T-helper 17 cell (primary cell): ENCODE data around the gene BAD. TPM values are rescaled to one million over a fixed set of nuclear protein-coding genes. Genes with fewer than 3 reads are reported as not detected.
A peak's percentile ranks its signal among the peaks of the same experiment; 100 is the strongest.
"Not testable (repeated sequence)": the region's sequence is repeated elsewhere in the genome, so short reads cannot be mapped to it uniquely, and the experiment has no call there.

ENCODE experiments used
- ATAC-seq: fragments of 150-1000 bp; cut with Tn5 transposase; 2 replicates; pipeline ENCODE4 v1.10.0; 2021; ENCODE audit warnings: mild to moderate bottlenecking, moderate library complexity
- DNase-seq, 3 donors: peaks; one replicate each; pipeline versions ENCODE4 v3.0.0 to v3.0.0-alpha.2; 2020 to 2021
- H3K9me3 ChIP-seq: one replicate; pipeline ENCODE4 v1.7.0; 2013; ENCODE audit warnings: low read length, mild to moderate bottlenecking; ENCODE audit not compliant: control insufficient read depth, poor library complexity, severe bottlenecking
- H3K27ac Mint-ChIP-seq: one replicate; pipeline ENCODE4 v1.8.0; 2022; ENCODE audit warnings: mild to moderate bottlenecking, moderate library complexity, mixed read lengths
- H3K27me3 Mint-ChIP-seq: one replicate; pipeline ENCODE4 v1.8.0; 2022; ENCODE audit warnings: mixed read lengths
- H3K36me3 Mint-ChIP-seq: one replicate; pipeline ENCODE4 v1.8.0; 2022; ENCODE audit warnings: low read depth, mixed read lengths
- H3K4me1 Mint-ChIP-seq: one replicate; pipeline ENCODE4 v1.8.0; 2022; ENCODE audit warnings: mild to moderate bottlenecking, mixed read lengths
- H3K4me3 Mint-ChIP-seq: one replicate; pipeline ENCODE4 v1.8.0; 2022; ENCODE audit warnings: mild to moderate bottlenecking, moderate library complexity, mixed read lengths
- total RNA-seq, 4 donors: library from RNA in 2 of 4; stranded (reverse) in 2 of 4; gene quantifications; one replicate each; pipeline ENCODE4 v1.2.3 and lab custom pipeline; 2022 to 2026

BAD gene
- total RNA-seq, 2 donors from 2014 or later = 46.3 to 47.0 TPM

DNA sequence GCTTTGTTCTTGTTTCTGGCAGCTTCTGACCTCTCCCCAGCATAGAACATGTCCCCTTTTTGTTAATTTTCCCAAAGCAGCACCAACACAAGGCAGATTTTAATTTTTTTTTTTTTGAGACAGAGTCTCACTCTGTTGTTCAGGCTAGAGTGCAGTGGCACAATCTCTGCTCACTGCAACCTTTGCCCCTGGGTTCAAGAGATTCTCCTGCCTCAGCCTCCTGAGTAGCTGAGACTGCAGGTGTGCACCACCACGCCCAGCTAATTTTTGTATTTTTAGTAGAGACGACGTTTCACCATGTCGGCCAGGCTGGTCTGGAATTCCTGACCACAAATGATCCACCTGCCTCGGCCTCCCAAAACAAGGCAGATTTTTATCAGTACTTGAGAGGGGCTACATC is 23.3 kb upstream of the BAD start:
- peak overlapping the region; percentile 56 for H3K27ac Mint-ChIP-seq
- not testable (repeated sequence) for H3K36me3 Mint-ChIP-seq, H3K27me3 Mint-ChIP-seq, ATAC-seq, DNase-seq, H3K9me3 ChIP-seq
- peaks cover 28% of the 10 kb centered on the region for H3K4me1 Mint-ChIP-seq
- peak overlapping the region; percentile 97 for H3K4me3 Mint-ChIP-seq

DNA sequence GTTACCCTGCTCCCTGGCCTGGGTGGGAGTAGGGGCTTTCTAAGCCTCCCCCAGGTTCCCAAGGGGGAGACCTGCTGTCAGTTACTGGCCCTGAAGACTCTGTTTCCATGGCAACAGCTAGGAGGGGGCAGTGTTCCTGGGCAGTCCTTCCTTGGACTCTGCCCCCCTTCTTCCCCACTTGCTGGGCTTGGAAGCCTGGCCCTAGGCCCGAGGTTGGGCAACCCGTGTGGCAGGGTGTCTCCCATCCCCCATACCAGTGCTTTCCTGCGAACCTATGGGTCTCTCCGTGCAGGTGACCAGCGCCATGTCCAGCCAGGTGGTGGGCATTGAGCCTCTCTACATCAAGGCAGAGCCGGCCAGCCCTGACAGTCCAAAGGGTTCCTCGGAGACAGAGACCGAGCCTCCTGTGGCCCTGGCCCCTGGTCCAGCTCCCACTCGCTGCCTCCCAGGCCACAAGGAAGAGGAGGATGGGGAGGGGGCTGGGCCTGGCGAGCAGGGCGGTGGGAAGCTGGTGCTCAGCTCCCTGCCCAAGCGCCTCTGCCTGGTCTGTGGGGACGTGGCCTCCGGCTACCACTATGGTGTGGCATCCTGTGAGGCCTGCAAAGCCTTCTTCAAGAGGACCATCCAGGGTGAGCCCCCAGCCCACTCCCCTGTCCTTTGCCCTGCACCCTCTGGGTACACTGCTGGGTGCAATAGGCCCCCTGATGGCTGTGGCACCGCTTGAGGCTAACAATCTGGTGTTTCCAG is 22.6 kb upstream of the BAD start:
- DNase-seq (no peak), ATAC-seq (no peak)
- H3K4me3 Mint-ChIP-seq = peak overlapping the region; percentile 97
- H3K36me3 Mint-ChIP-seq = no peaks in the 10 kb centered on the region
- peaks cover 23% of the 10 kb centered on the region for H3K4me1 Mint-ChIP-seq
- H3K27ac Mint-ChIP-seq = peak overlapping the region; percentile 90
- H3K9me3 ChIP-seq = no peaks in the 10 kb centered on the region
- H3K27me3 Mint-ChIP-seq = no peaks in the 10 kb centered on the region

DNA sequence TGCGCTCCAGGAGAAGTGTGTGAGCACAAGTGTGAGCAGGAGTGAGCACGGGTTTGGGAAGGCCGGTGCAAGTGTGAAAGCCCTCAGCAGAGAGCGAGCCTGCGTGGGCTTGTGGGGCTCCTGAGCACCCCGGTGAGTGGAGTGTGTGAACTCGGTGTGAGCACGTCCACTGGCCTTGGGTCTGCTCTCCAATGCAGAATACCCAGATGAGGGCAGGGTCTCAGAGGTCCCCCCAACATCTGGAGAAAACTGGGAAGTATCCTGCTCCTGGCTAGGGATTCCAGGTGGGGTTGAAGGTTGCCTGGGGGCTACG is 22.1 kb upstream of the BAD start:
- H3K9me3 ChIP-seq = no peaks in the 10 kb centered on the region
- Mint-ChIP-seq H3K36me3 (no peaks in the 10 kb centered on the region), H3K4me1 (peaks cover 23% of the 10 kb centered on the region), H3K27me3 (no peaks in the 10 kb centered on the region), H3K4me3 (peak overlapping the region; percentile 97), H3K27ac (peak overlapping the region; percentile 90)
- DNase-seq (no peak), ATAC-seq (no peak)

DNA sequence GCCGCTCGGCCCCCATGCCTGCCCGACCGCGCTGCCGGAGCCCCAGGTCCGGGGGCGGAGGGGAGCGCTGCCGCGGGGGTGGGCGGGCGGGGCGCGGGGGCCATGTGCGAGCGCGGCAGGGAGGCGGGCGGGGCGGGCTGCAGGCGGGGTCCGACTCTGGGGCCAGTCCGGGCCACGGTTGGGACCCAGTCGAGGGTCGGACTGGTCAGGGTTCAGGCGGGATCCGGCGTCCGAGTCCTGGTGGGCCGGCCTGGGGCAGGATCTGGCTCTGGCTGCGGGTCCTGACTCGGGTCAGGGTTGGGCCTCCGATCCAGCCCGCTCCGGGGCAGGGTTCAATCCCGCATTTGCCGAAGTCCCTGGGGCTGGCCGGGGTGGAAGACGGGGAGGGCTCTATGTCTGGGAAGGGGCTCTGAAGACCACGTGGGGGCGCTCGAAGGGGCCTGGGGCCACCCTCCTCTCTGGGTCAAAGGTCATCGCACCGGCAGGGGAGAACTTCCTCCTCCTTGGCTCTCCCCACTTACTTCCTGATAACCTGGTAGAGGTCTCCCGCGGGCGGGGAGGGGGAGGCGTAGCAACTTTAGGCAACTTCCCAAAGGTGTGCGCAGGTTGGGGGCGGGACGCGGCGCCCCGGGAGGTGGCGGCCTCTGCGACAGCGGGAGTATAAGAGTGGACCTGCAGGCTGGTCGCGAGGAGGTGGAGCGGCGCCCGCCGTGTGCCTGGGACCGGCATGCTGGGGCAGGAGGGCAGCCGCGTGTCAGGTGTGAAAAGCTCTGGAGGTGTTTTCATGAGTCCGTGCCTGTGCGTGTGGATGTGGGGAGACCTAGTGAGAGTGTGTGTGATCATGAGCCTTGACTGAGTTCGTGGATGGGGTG is 21.5 kb upstream of the BAD start:
- DNase-seq (peak; percentile 47 to 67 (median 57)), ATAC-seq (peak; percentile 10)
- Mint-ChIP-seq H3K27me3 (peaks cover under 1% of the 10 kb centered on the region), H3K4me3 (peak overlapping the region; percentile 97), H3K36me3 (no peaks in the 10 kb centered on the region), H3K27ac (peak overlapping the region; percentile 90), H3K4me1 (peaks cover 25% of the 10 kb centered on the region)
- no peaks in the 10 kb centered on the region for H3K9me3 ChIP-seq

DNA sequence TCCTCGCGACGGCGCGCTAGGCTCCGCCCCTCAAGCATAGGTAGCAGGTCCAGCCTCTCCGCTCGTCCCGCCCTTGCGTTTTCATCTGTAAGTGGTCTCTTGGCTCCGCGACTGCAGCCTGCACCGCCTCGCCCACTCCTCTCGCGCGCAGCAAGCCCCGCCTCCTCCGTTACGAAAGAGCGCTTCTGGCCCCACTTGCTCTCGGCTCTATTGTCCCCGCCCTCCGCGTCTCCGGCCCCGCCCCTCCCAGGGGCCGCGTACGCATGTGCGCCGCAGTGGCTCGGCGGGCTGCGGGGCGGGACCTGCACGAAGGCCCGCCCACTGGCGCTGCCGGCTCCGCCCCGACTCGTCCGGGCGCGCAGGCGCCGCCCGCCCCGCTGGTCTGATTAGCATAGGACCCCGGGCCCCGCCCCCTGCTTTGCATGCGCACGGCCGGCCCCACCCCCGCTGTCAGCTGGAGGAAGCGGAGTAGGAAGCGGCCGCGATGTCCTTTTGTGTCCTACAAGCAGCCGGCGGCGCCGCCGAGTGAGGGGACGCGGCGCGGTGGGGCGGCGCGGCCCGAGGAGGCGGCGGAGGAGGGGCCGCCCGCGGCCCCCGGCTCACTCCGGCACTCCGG is 20.7 kb upstream of the BAD start, which contains the start of gene ESRRA:
ESRRA (plus strand) TSS at position 450 of the 616 bp plus-strand sequence. CDS start 1,656 bp downstream, outside the sequence.
- H3K4me1 Mint-ChIP-seq = peaks cover 30% of the 10 kb centered on the region
- H3K4me3 Mint-ChIP-seq = peak within 1 kb of the TSS; percentile 97
- peak within 1 kb of the TSS; percentile 94 for H3K27ac Mint-ChIP-seq
- H3K36me3 Mint-ChIP-seq = no peaks in the 10 kb centered on the region
- H3K9me3 ChIP-seq = no peaks in the 10 kb centered on the region
- H3K27me3 Mint-ChIP-seq = peaks cover 8% of the 10 kb centered on the region
- DNase-seq (peak; percentile 98 to 100 (median 99)), ATAC-seq (peak; percentile 79)

DNA sequence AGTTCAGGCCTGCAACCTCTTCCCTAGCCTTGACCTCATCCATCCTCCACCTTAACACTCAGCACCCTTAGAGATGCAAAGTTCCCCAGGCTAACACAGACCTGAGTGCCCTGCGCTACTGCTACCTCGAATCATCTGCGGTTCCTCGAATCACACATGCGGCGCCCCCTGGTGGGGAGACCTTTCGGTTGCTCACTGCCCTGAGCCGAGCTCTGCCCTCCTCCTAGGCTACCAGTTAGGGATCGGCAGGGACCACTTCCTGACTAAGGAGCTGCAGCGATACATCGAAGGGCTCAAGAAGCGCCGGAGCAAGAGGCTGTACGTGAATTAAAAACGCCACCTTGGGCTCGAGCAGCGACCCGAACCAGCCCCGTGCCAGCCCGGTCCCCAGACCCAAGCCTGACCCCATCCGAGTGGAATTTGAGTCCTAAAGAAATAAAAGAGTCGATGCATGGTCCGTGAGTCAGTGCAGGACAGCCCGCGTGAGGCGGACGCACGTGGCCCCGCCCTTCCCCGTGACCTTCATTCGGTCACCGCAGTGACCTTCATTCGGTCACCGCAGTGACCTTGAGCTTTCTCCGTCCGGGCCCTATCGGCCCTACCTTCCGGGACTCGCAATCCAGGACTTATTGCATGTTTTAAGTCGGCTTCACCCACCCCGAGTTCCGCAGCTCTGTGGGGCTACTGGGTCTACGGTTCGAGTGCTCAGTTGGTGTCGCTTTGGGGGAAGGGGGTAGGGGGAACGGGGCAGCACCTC is 20.0 kb upstream of the BAD start:
- H3K9me3 ChIP-seq = no peaks in the 10 kb centered on the region
- H3K27me3 Mint-ChIP-seq = peaks cover 14% of the 10 kb centered on the region
- peak overlapping the region; percentile 93 for H3K4me3 Mint-ChIP-seq
- peak overlapping the region; percentile 94 for H3K27ac Mint-ChIP-seq
- peak; percentile 83 to 95 (median 87) for DNase-seq
- H3K4me1 Mint-ChIP-seq = peaks cover 33% of the 10 kb centered on the region
- peaks cover 2% of the 10 kb centered on the region for H3K36me3 Mint-ChIP-seq
- peak; percentile 38 for ATAC-seq

DNA sequence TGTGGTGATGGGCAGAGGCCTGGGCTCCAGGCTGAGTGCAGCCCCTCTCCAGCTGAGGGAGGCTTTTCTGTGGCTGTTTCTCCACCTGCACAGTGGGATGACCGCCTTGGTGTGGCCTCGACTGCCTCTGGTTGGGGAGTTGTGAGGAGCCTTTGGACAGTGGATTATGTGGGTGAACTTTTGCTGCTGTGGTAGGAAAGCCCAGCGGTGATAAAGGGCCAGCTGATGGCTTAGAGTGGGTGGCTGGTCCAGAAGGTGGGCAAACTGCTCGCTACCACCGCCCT is 19.5 kb upstream of the BAD start:
- no peak for ATAC-seq
- Mint-ChIP-seq H3K36me3 (peaks cover 2% of the 10 kb centered on the region), H3K4me1 (peaks cover 33% of the 10 kb centered on the region), H3K27me3 (peaks cover 14% of the 10 kb centered on the region), H3K27ac (peak overlapping the region; percentile 94), H3K4me3 (peak overlapping the region; percentile 93)
- no peaks in the 10 kb centered on the region for H3K9me3 ChIP-seq
- no peak for DNase-seq

DNA sequence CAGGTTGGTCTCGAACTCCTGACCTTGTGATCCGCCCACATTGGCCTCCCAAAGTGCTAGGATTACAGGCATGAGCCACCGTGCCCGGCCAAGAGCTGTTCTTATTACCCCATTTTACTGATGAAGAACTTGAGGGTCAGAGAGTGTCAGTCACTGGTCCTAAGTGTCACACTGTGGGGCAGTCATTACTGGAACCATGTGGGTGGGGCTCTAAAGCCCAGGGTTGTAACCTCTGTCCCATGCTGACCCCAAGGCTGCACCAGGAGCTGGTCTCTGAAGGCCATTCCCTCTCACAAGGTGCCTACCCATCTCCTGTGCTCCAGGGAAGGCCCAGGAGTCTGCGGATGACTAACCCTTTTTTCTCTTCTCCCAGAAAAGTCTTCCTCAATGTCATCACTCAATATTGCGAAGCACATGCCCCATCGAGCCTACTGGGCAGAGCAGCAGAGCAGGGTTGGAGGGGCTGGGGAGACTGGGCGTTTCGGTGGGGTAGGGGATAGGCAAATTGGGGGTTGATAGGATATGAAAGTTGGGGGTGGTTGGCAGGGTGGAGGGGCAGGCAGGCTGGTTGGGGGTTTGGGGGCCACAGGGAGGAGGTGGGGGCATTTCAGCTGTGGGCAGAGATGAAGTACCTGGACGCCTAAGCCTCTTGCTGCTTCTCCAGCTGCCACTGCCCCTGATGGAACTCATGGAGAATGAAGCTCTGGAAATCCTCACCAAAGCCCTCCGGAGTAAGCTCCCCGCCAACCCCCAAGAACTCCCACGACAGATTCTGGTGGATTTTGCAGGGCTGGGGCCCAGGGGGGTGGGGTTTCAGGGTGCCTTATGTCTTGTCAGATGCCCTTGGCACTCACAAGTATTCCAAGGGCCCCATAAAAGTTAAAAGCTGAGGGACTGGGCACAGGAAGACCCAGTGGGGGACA is 18.9 kb upstream of the BAD start:
- Mint-ChIP-seq H3K27me3 (peaks cover 16% of the 10 kb centered on the region), H3K27ac (peak overlapping the region; percentile 85), H3K4me1 (peaks cover 33% of the 10 kb centered on the region), H3K36me3 (peaks cover 2% of the 10 kb centered on the region), H3K4me3 (no peak overlapping the region)
- no peak for ATAC-seq
- no peak for DNase-seq
- H3K9me3 ChIP-seq = no peaks in the 10 kb centered on the region

DNA sequence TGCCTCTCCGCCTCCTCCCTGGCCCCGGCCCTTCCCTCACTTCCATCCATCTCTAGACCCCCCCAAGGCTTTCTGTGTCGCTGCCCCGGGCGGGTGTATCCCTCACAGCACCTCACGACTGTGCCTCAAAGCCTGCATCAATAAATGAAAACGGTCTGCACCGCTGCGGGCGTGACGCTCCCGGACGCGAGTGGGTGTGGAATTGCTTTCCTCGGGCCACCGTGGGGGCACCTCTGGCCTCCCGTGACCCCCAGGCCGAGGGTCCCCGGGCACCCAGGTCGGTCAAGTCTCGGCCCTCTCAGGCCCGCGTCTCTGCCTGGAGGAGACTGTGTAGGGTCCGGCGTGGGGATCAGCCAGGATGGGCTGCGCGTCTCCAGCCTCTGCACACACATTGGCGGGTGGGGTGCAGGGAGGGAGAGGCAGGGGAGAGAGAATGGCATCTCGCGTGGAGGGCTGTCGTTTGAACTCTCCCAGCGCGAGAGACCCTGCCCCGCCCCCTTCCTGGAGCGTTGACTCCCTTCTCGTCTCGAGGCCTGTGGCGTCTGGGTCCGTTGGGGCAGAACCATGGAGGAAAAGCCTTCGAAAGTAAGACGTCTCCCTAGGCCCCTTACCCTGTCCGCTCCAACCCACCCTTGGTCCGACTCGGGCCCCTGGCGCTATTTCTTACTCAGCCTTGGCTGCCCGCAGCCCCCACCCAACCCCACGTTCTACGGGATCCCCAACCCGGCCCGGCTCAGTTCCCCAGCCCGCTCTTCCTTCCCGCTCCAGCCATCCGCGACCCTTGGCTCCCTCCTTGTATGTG is 15.6 kb upstream of the BAD start, which contains the start of gene CATSPERZ:
CATSPERZ (plus strand) TSS at position 512 of the 802 bp plus-strand sequence; CDS start at position 565, 53 bp downstream.
- ATAC-seq = no peak
- Mint-ChIP-seq H3K27me3 (peaks cover 43% of the 10 kb centered on the region), H3K27ac (peak within 1 kb of the TSS; percentile 85), H3K4me1 (peaks cover 29% of the 10 kb centered on the region), H3K36me3 (peaks cover 2% of the 10 kb centered on the region), H3K4me3 (peak within 1 kb of the TSS; percentile 88)
- H3K9me3 ChIP-seq = no peaks in the 10 kb centered on the region
- no peak for DNase-seq

DNA sequence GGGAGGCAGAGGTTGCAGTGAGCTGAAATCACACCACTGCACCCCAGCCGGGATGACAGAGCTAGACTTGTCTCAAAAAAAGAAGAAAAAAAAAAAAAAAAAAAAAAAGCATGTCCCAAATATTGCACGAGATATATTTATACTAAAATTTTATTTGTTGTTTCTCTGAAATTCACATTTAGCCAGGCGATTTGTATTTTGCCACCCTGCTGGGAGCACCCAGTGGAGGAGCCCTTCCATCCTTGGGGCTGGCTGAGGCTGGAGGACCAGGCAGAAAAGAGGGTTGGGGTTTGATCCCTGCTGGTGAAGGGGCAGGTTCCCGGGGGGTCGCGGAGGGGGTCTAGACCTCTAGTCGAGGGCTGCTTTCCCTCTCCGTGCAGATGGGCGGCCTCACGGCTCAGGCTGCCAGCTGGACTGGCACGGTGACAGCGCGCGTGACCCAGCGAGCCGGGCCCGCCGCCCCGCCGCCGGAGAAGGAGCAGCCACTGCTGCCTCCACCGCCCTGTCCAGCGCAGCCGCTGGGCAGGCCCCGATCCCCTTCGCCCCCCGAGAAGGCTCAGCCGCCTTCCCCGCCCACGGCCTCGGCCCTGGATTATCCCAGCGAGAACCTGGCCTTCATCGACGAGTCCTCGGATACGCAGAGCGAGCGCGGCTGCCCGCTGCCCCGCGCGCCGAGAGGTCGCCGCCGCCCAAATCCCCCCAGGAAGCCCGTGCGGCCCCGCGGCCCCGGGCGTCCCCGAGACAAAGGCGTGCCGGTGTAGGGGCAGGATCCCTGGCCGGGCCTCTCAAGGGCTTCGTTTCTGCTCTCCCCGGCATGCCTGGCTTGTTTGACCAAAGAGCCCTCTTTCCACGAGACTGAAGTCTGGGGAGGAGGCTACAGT is 14.7 kb upstream of the BAD start:
- DNase-seq (no peak), ATAC-seq (no peak)
- Mint-ChIP-seq H3K27me3 (peaks cover 48% of the 10 kb centered on the region), H3K36me3 (peaks cover 2% of the 10 kb centered on the region), H3K4me1 (peaks cover 28% of the 10 kb centered on the region), H3K27ac (no peak overlapping the region), H3K4me3 (peak overlapping the region; percentile 88)
- H3K9me3 ChIP-seq = no peaks in the 10 kb centered on the region
